GM19023 (cell line): ENCODE measurements around the gene CHML.
"Not testable (repeated sequence)": the region's sequence is repeated elsewhere in the genome, so short reads cannot be mapped to it uniquely, and the experiment has no call there.

Source experiments
- ATAC-seq: cut with Tn5 transposase; IDR thresholded peaks from one replicate; pipeline ENCODE4 v1.9.1; 2021; ENCODE audit warnings: mild to moderate bottlenecking, moderate library complexity; ENCODE audit not compliant: unreplicated experiment

The CHML gene

GRCh38 chr1:241640149-241640866 is at the start of gene CHML, which contains the start of gene OPN3:
Gene CHML, minus strand, starts transcription at chr1:241640369. Its CDS starts 4,603 bp downstream, at chr1:241635766.
Gene OPN3, minus strand, starts transcription at chr1:241640369. Its CDS starts 115 bp downstream, at chr1:241640254.
- peak; percentile 92 for ATAC-seq

GRCh38 chr1:241688940-241689368 is 48.8 kb upstream of the CHML start:
- ATAC-seq = no peak

GRCh38 chr1:241684108-241684507 is 43.9 kb upstream of the CHML start:
- no peak for ATAC-seq

GRCh38 chr1:241682921-241683320 is 42.8 kb upstream of the CHML start:
- no peak for ATAC-seq

- not testable (repeated sequence) for ATAC-seq
Measured at GRCh38 chr1:241681861-241682448, 41.8 kb upstream of the CHML start.

GRCh38 chr1:241679961-241680360 is 39.8 kb upstream of the CHML start:
- ATAC-seq = no peak

- ATAC-seq = no peak
Measured at GRCh38 chr1:241679404-241679803, 39.2 kb upstream of the CHML start.

- no peak for ATAC-seq
Measured at GRCh38 chr1:241678536-241678935, 38.4 kb upstream of the CHML start.

GRCh38 chr1:241677201-241677600 is 37.0 kb upstream of the CHML start:
- peak; percentile 90 for ATAC-seq

GRCh38 chr1:241675983-241676382 is 35.8 kb upstream of the CHML start:
- ATAC-seq = no peak

GRCh38 chr1:241674805-241675384 is 34.7 kb upstream of the CHML start:
- ATAC-seq = no peak

- no peak for ATAC-seq
Measured at GRCh38 chr1:241672301-241672700, 32.1 kb upstream of the CHML start.

- no peak for ATAC-seq
Measured at GRCh38 chr1:241666419-241666818, 26.2 kb upstream of the CHML start.

GRCh38 chr1:241660424-241660972 is 20.3 kb upstream of the CHML start:
- ATAC-seq = no peak

- not testable (repeated sequence) for ATAC-seq
Measured at GRCh38 chr1:241659016-241659415, 18.8 kb upstream of the CHML start.

- no peak for ATAC-seq
Measured at GRCh38 chr1:241658081-241658793, 18.1 kb upstream of the CHML start.

GRCh38 chr1:241654641-241655040 is 14.5 kb upstream of the CHML start:
- no peak for ATAC-seq

GRCh38 chr1:241654019-241654418 is 13.8 kb upstream of the CHML start:
- no peak for ATAC-seq

GRCh38 chr1:241652012-241652411 is 11.8 kb upstream of the CHML start, which contains the start of gene WDR64:
Gene WDR64, plus strand, starts transcription at chr1:241652281. Its CDS starts 204 bp downstream, at chr1:241652485.
- ATAC-seq = no peak

GRCh38 chr1:241648159-241648558 is 8.0 kb upstream of the CHML start:
- no peak for ATAC-seq

- no peak for ATAC-seq
Measured at GRCh38 chr1:241647658-241648057, 7.5 kb upstream of the CHML start.
